ENCODE measurements around the gene PCDHA13. TPM values are rescaled to one million over a fixed set of nuclear protein-coding genes. Genes with fewer than 3 reads are reported as not detected.

PCDHA13 gene
- total RNA-seq, 1 experiment from 2014 or later, result 1.0 TPM

DNA sequence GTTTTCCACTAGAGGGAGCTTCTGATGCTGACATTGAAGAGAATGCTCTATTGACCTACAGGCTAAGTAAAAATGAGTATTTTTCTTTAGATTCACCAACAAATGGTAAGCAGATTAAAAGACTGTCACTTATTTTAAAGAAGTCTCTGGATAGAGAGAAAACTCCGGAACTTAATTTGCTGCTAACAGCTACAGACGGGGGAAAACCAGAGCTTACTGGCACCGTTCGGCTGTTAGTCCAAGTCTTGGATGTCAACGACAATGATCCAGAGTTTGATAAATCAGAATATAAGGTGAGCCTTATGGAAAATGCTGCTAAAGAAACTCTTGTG is 12.4 kb upstream of the PCDHA13 start:
- Histone ChIP-seq H3K79me2 (ENCODE audit: insufficient read depth, low read length) (peaks cover 5% of the 10 kb centered on the region; the same call in 1 of the 2 replicates), H4K5ac (ENCODE audit: insufficient read length, low read depth, low read length) (no peak overlapping the region), H3K56ac (ENCODE audit: insufficient read length, low read depth, low read length) (no peak overlapping the region), H3K79me1 (ENCODE audit: insufficient read depth, low read depth, low read length, poor library complexity, severe bottlenecking) (no peaks in the 10 kb centered on the region), H3K4ac (ENCODE audit: low read depth, low read length) (no peak overlapping the region), H2BK15ac (ENCODE audit: low read depth, low read length) (no peak overlapping the region), H2BK5ac (ENCODE audit: insufficient read length, low read length) (no peak overlapping the region), H2AK5ac (ENCODE audit: insufficient read length, low read length) (no peak overlapping the region), H4K20me1 (ENCODE audit: control insufficient read depth, insufficient read depth, insufficient read length) (no peaks in the 10 kb centered on the region), H4K91ac (ENCODE audit: insufficient read length, low read depth, low read length) (no peak overlapping the region), H3K4me1 (ENCODE audit: insufficient read depth, low read length) (no peaks in the 10 kb centered on the region), H3K23me2 (ENCODE audit: insufficient read length, low read depth, low read length, poor library complexity, severe bottlenecking) (no peaks in the 10 kb centered on the region), H3K9me3 (ENCODE audit: control insufficient read depth, low read depth, low read length) (no peaks in the 10 kb centered on the region), H3K14ac (ENCODE audit: insufficient read depth, low read length) (no peak overlapping the region), H2BK120ac (ENCODE audit: low read depth, low read length, poor library complexity, severe bottlenecking) (no peak overlapping the region), H3K18ac (ENCODE audit: insufficient read length, low read depth, low read length) (no peak overlapping the region), H2BK20ac (ENCODE audit: low read depth, low read length, poor library complexity, severe bottlenecking) (no peak overlapping the region), H2AFZ (ENCODE audit: low read length) (no peak overlapping the region), H3K9ac (ENCODE audit: extremely low read depth, insufficient read length, low read length) (peak overlapping the region; percentile 90), H3K23ac (ENCODE audit: insufficient read length, low read depth, low read length) (no peak overlapping the region), H3K4me2 (ENCODE audit: insufficient read depth, insufficient read length, low read length) (peak overlapping the region; percentile 66), H3T11ph (ENCODE audit: low read length) (no peak overlapping the region), H4K8ac (replicated peaks; ENCODE audit: insufficient read length, low read depth, low read length) (no peak overlapping the region), H3K27me3 (ENCODE audit: insufficient read depth, low read length) (no peaks in the 10 kb centered on the region), H3K27ac (ENCODE audit: insufficient read length, low read depth, low read length) (no peak overlapping the region), H2BK12ac (ENCODE audit: insufficient read length, low read depth, low read length) (no peak overlapping the region)
- H3K27ac Mint-ChIP-seq, result 0 out of 7 replicates have a peak overlapping the region, but pooled peaks of 1 of the 3 experiments have one; percentile 77
- H3K9me3 Mint-ChIP-seq, result peaks cover 5 to 12% of the 10 kb centered on the region in 2 experiments
- H3K4me1 Mint-ChIP-seq, result peaks cover 5% of the 10 kb centered on the region in 2 experiments; a peak in 2 of 4 replicates
- H3K36me3 Mint-ChIP-seq (ENCODE audit: insufficient read depth in 1 of 3, low read depth in 3 of 3), result peaks cover 21 to 33% (median 32%) of the 10 kb centered on the region in 3 experiments
- no CpG with 5 or more reads among the region's 5 CpGs for WGBS (ENCODE audit: extremely low coverage, insufficient read length, low lambda C conversion rate)
- DNase-seq, result no peak
- TF ChIP-seq, protein P1, sequence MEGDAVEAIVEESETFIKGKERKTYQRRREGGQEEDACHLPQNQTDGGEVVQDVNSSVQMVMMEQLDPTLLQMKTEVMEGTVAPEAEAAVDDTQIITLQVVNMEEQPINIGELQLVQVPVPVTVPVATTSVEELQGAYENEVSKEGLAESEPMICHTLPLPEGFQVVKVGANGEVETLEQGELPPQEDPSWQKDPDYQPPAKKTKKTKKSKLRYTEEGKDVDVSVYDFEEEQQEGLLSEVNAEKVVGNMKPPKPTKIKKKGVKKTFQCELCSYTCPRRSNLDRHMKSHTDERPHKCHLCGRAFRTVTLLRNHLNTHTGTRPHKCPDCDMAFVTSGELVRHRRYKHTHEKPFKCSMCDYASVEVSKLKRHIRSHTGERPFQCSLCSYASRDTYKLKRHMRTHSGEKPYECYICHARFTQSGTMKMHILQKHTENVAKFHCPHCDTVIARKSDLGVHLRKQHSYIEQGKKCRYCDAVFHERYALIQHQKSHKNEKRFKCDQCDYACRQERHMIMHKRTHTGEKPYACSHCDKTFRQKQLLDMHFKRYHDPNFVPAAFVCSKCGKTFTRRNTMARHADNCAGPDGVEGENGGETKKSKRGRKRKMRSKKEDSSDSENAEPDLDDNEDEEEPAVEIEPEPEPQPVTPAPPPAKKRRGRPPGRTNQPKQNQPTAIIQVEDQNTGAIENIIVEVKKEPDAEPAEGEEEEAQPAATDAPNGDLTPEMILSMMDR (conservative IDR thresholded peaks at IDR 0.05), result no peak; the same call in 1 of the 3 replicates
- no peaks in the 10 kb centered on the region for H3K27me3 Mint-ChIP-seq (ENCODE audit: low read depth)
- H3K4me3 Mint-ChIP-seq, result peak overlapping the region; percentile 83 to 87
